Inflammatory macrophage (primary cell): ENCODE data around the gene ZNF280D.
"Not testable (repeated sequence)": the region's sequence is repeated elsewhere in the genome, so short reads cannot be mapped to it uniquely, and the experiment has no call there.

Experiments
- DNase-seq, 2 donors: peaks; one replicate each; pipeline ENCODE4 v3.0.0-alpha.2; 2020 to 2022
- total RNA-seq, 18 experiments: gene quantifications; one replicate each; lab custom pipeline; 2026; ENCODE audit warnings: mixed read lengths in 6 of 18, inconsistent platforms in 2 of 18; lab: John Stamatoyannopoulos, UW

Gene ZNF280D
- total RNA-seq, result 1.5 to 18.1 (median 6.1) reads per million in 18 experiments

GRCh38 chr15:56733136-56734012, at the start of gene ZNF280D:
Gene ZNF280D, minus strand, starts transcription at chr15:56733509. Its CDS starts 26,400 bp downstream, at chr15:56707109.
- DNase-seq, result peak; percentile 81

- DNase-seq, result no peak
These were observed 49.0 kb upstream of the ZNF280D start for GRCh38 chr15:56782306-56782705.

- no peak for DNase-seq
These were observed 48.4 kb upstream of the ZNF280D start for GRCh38 chr15:56781666-56782065.

GRCh38 chr15:56780102-56780725, 46.9 kb upstream of the ZNF280D start:
- not testable (repeated sequence) for DNase-seq

GRCh38 chr15:56779449-56779848, 46.1 kb upstream of the ZNF280D start:
- not testable (repeated sequence) for DNase-seq

- no peak for DNase-seq
These were observed 45.5 kb upstream of the ZNF280D start for GRCh38 chr15:56778761-56779160.

- DNase-seq, result no peak
These were observed 43.5 kb upstream of the ZNF280D start for GRCh38 chr15:56776839-56777238.

GRCh38 chr15:56775641-56776040, 42.3 kb upstream of the ZNF280D start:
- DNase-seq, result no peak

GRCh38 chr15:56774356-56774755, 41.0 kb upstream of the ZNF280D start:
- peak in 1 of 2 donors; percentile 29 for DNase-seq

- peak; percentile 44 to 73 for DNase-seq
These were observed 39.7 kb upstream of the ZNF280D start for GRCh38 chr15:56772868-56773639.

GRCh38 chr15:56770173-56770572, 36.9 kb upstream of the ZNF280D start:
- no peak for DNase-seq

- no peak for DNase-seq
These were observed 34.0 kb upstream of the ZNF280D start for GRCh38 chr15:56767315-56767714.

GRCh38 chr15:56765251-56765650, 31.9 kb upstream of the ZNF280D start:
- DNase-seq, result no peak

GRCh38 chr15:56763141-56763895, 30.0 kb upstream of the ZNF280D start:
- DNase-seq, result no peak

GRCh38 chr15:56760186-56760585, 26.9 kb upstream of the ZNF280D start:
- no peak for DNase-seq

- peak in 1 of 2 donors; percentile 36 for DNase-seq
These were observed 26.1 kb upstream of the ZNF280D start for GRCh38 chr15:56759450-56759845.

GRCh38 chr15:56758770-56759449, 25.6 kb upstream of the ZNF280D start:
- no peak for DNase-seq

GRCh38 chr15:56757875-56758274, 24.6 kb upstream of the ZNF280D start:
- peak; percentile 24 to 38 for DNase-seq

- DNase-seq, result no peak
These were observed 21.6 kb upstream of the ZNF280D start for GRCh38 chr15:56754772-56755370.

GRCh38 chr15:56752986-56753385, 19.7 kb upstream of the ZNF280D start:
- DNase-seq, result no peak

GRCh38 chr15:56749982-56750381, 16.7 kb upstream of the ZNF280D start:
- no peak for DNase-seq
